Transverse colon (tissue), 4 donors: Measurements from ENCODE around the gene ACIN1.

ENCODE experiments used
- CTCF ChIP-seq, 5 experiments: fragments of 200-600 bp in 3 of 5; fragments of 450-650 bp in 2 of 5; sonication (generic) in 3 of 5; IDR thresholded peaks; 1 replicate in 2 of 5; 2 replicates in 3 of 5; pipeline ENCODE4 v1.5.1; 2016 to 2017; ENCODE audit warnings: antibody characterized with exemption in 5 of 5, inconsistent platforms in 3 of 5, mild to moderate bottlenecking in 2 of 5, moderate library complexity in 1 of 5
- EP300 ChIP-seq: sonication (generic); formaldehyde crosslinking; IDR thresholded peaks from one replicate; pipeline ENCODE4 v1.6.1; 2017; ENCODE audit warnings: antibody characterized with exemption, low read depth
- POLR2A ChIP-seq: fragments of 450-650 bp; IDR thresholded peaks from one replicate; pipeline ENCODE4 v1.6.1; 2016; ENCODE audit warnings: antibody characterized with exemption, mild to moderate bottlenecking, moderate library complexity
- POLR2AphosphoS5 ChIP-seq, 3 donors: sonication (generic); formaldehyde crosslinking; IDR thresholded peaks; one replicate each; pipeline ENCODE4 v1.6.1; 2016; ENCODE audit warnings: antibody characterized with exemption in 3 of 3

- TF ChIP-seq CTCF (IDR thresholded peaks at IDR 0.05) (no peak), POLR2AphosphoS5 (IDR thresholded peaks at IDR 0.05) (no peak), EP300 (no peak), POLR2A (no peak)
Measured at GRCh38 chr14:23104070-23104590, 9.2 kb upstream of the ACIN1 start.
